Natural killer cell (primary cell): ENCODE results near the gene RNF114. TPM values are rescaled to one million over a fixed set of nuclear protein-coding genes. Genes with fewer than 3 reads are reported as not detected.
A peak's percentile ranks its signal among the peaks of the same experiment; 100 is the strongest.
"Not testable (repeated sequence)": the region's sequence is repeated elsewhere in the genome, so short reads cannot be mapped to it uniquely, and the experiment has no call there.

Source experiments
- ATAC-seq, 3 donors: fragments of 150-1000 bp in 2 of 3; fragments of 200-7000 bp in 1 of 3; cut with Tn5 transposase; 1 replicate in 1 of 3; 2 replicates in 2 of 3; pipeline ENCODE4 v1.10.0; 2021; ENCODE audit warnings: mild to moderate bottlenecking in 2 of 3, moderate library complexity in 2 of 3
- DNase-seq, 2 donors: peaks; one replicate each; pipeline versions ENCODE4 v3.0.0 to v3.0.0-alpha.2; 2013 to 2021; ENCODE audit warnings: mixed read lengths in 1 of 2
- H3K27ac ChIP-seq: one replicate; pipeline ENCODE4 v1.5.1; 2013; ENCODE audit warnings: mild to moderate bottlenecking, low read length
- H3K27me3 ChIP-seq: one replicate; pipeline ENCODE4 v1.6.1; 2013; ENCODE audit warnings: low read length; ENCODE audit not compliant: control insufficient read depth, insufficient read depth
- H3K36me3 ChIP-seq: one replicate; pipeline ENCODE4 v1.6.1; 2013; ENCODE audit warnings: low read length; ENCODE audit not compliant: control insufficient read depth, insufficient read depth
- H3K4me1 ChIP-seq: one replicate; pipeline ENCODE4 v1.6.1; 2013; ENCODE audit warnings: low read length; ENCODE audit not compliant: control insufficient read depth, insufficient read depth
- H3K4me3 ChIP-seq: one replicate; pipeline ENCODE4 v1.5.1; 2013; ENCODE audit warnings: low read length
- H3K9me3 ChIP-seq: one replicate; pipeline ENCODE4 v1.6.1; 2013; ENCODE audit warnings: low read length; ENCODE audit not compliant: control insufficient read depth, insufficient read depth
- H3K27ac Mint-ChIP-seq, 2 donors: one replicate each; pipeline ENCODE4 v1.8.0; 2022; ENCODE audit warnings: mild to moderate bottlenecking in 2 of 2, mixed read lengths in 2 of 2, moderate library complexity in 1 of 2
- H3K27me3 Mint-ChIP-seq, 2 donors: one replicate each; pipeline ENCODE4 v1.8.0; 2022; ENCODE audit warnings: low read depth in 2 of 2, mixed read lengths in 2 of 2
- H3K36me3 Mint-ChIP-seq: one replicate; pipeline ENCODE4 v1.8.0; 2022; ENCODE audit warnings: mixed read lengths
- H3K4me1 Mint-ChIP-seq, 2 donors: one replicate each; pipeline ENCODE4 v1.8.0; 2022; ENCODE audit warnings: mixed read lengths in 2 of 2
- H3K4me3 Mint-ChIP-seq: one replicate; pipeline ENCODE4 v1.8.0; 2022; ENCODE audit warnings: mild to moderate bottlenecking, moderate library complexity, mixed read lengths
- H3K9me3 Mint-ChIP-seq, 2 donors: one replicate each; pipeline ENCODE4 v1.8.0; 2022; ENCODE audit warnings: mixed read lengths in 2 of 2
- WGBS: methylation state at CpG from one replicate; pipeline ENCODE4 v1.1.7; 2013; ENCODE audit warnings: missing lambda C conversion rate; ENCODE audit not compliant: insufficient coverage; 5-methylcytosine and 5-hydroxymethylcytosine counted together
- intact Hi-C: fragments of 100-400 bp; cut with micrococcal nuclease; formaldehyde crosslinking; loops from one replicate; pipeline ENCODE4 v1.14.2; 2022
- total RNA-seq, 4 donors: library from RNA; stranded (reverse); fragments of 120-200 nt in 1 of 4; gene quantifications; one replicate each; pipeline versions ENCODE4 v1.2.3 to v1.2.4, GENCODE V29; 2013 to 2022
- TF ChIP-seq, protein P1 (sequence below): fragments of 200-600 bp; IDR thresholded peaks from one replicate; pipeline ENCODE4 v1.8.0; 2022; ENCODE audit warnings: antibody characterized with exemption

The RNF114 gene
- total RNA-seq, 3 donors from 2014 or later (not counting 1 experiment from before 2014, with no cell fraction given), result 92.3 to 108 (median 100) TPM

- Histone ChIP-seq H3K9me3 (no peaks in the 10 kb centered on the region), H3K27me3 (no peaks in the 10 kb centered on the region), H3K4me3 (no peak overlapping the region), H3K27ac (no peak overlapping the region), H3K4me1 (no peaks in the 10 kb centered on the region), H3K36me3 (peaks cover 63% of the 10 kb centered on the region)
- no peak overlapping the region for H3K4me3 Mint-ChIP-seq
- H3K9me3 Mint-ChIP-seq, result no peaks in the 10 kb centered on the region
- H3K4me1 Mint-ChIP-seq, result peaks cover 13 to 17% of the 10 kb centered on the region in 2 donors
- intact Hi-C loops, result no loop called here
- TF ChIP-seq, protein P1, sequence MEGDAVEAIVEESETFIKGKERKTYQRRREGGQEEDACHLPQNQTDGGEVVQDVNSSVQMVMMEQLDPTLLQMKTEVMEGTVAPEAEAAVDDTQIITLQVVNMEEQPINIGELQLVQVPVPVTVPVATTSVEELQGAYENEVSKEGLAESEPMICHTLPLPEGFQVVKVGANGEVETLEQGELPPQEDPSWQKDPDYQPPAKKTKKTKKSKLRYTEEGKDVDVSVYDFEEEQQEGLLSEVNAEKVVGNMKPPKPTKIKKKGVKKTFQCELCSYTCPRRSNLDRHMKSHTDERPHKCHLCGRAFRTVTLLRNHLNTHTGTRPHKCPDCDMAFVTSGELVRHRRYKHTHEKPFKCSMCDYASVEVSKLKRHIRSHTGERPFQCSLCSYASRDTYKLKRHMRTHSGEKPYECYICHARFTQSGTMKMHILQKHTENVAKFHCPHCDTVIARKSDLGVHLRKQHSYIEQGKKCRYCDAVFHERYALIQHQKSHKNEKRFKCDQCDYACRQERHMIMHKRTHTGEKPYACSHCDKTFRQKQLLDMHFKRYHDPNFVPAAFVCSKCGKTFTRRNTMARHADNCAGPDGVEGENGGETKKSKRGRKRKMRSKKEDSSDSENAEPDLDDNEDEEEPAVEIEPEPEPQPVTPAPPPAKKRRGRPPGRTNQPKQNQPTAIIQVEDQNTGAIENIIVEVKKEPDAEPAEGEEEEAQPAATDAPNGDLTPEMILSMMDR, result no peak
- ATAC-seq (no peak), DNase-seq (no peak)
- no peaks in the 10 kb centered on the region for H3K27me3 Mint-ChIP-seq
- no peak overlapping the region for H3K27ac Mint-ChIP-seq
- 95% methylated on average over 3 of the region's 3 CpGs for WGBS
- peaks cover 9% of the 10 kb centered on the region for H3K36me3 Mint-ChIP-seq
Observed at GRCh38 chr20:49948178-49948577, 12.0 kb downstream of the RNF114 start.

GRCh38 chr20:49948809-49949507 is 12.8 kb downstream of the RNF114 start:
- no peak for DNase-seq
- Mint-ChIP-seq H3K27ac (no peak overlapping the region), H3K36me3 (peaks cover 9% of the 10 kb centered on the region), H3K4me1 (peaks cover 12 to 16% of the 10 kb centered on the region in 2 donors), H3K9me3 (no peaks in the 10 kb centered on the region), H3K4me3 (no peak overlapping the region), H3K27me3 (no peaks in the 10 kb centered on the region)
- ATAC-seq, result no peak
- Histone ChIP-seq H3K4me1 (no peaks in the 10 kb centered on the region), H3K36me3 (peaks cover 67% of the 10 kb centered on the region), H3K4me3 (no peak overlapping the region), H3K27ac (no peak overlapping the region), H3K27me3 (no peaks in the 10 kb centered on the region), H3K9me3 (no peaks in the 10 kb centered on the region)
- WGBS, result 94% methylated on average over 11 of the region's 11 CpGs
- TF ChIP-seq, protein P1, result no peak
- intact Hi-C loops, result no loop called here

- intact Hi-C loops, result no loop called here
- H3K9me3 Mint-ChIP-seq, result no peaks in the 10 kb centered on the region
- no peaks in the 10 kb centered on the region for H3K27me3 ChIP-seq
- no peak overlapping the region for H3K27ac ChIP-seq
- peaks cover 68% of the 10 kb centered on the region for H3K36me3 ChIP-seq
- no peaks in the 10 kb centered on the region for H3K4me1 ChIP-seq
- TF ChIP-seq, protein P1, result no peak
- H3K4me1 Mint-ChIP-seq, result peaks cover 0 to 5% of the 10 kb centered on the region in 2 donors
- ATAC-seq (no peak), DNase-seq (no peak)
- no peaks in the 10 kb centered on the region for H3K9me3 ChIP-seq
- H3K4me3 ChIP-seq, result no peak overlapping the region
- WGBS, result 94% methylated on average over 4 of the region's 4 CpGs
- no peak overlapping the region for H3K4me3 Mint-ChIP-seq
- peak overlapping the region in 1 of 2 donors; percentile 32 for H3K27ac Mint-ChIP-seq
- H3K36me3 Mint-ChIP-seq, result peaks cover 9% of the 10 kb centered on the region
- H3K27me3 Mint-ChIP-seq, result no peaks in the 10 kb centered on the region
Observed at GRCh38 chr20:49951151-49951550, 15.0 kb downstream of the RNF114 start.

- no peak overlapping the region for H3K27ac ChIP-seq
- Mint-ChIP-seq H3K9me3 (no peaks in the 10 kb centered on the region), H3K27ac (no peak overlapping the region), H3K36me3 (peaks cover 9% of the 10 kb centered on the region), H3K4me1 (no peaks in the 10 kb centered on the region), H3K27me3 (no peaks in the 10 kb centered on the region), H3K4me3 (no peak overlapping the region)
- H3K36me3 ChIP-seq, result peaks cover 48% of the 10 kb centered on the region
- no peaks in the 10 kb centered on the region for H3K4me1 ChIP-seq
- DNase-seq (no peak), ATAC-seq (no peak)
- TF ChIP-seq, protein P1, result no peak
- intact Hi-C loops, result no loop called here
- 98% methylated on average over 3 of the region's 3 CpGs for whole genome bisulfite sequencing
- no peaks in the 10 kb centered on the region for H3K27me3 ChIP-seq
- no peak overlapping the region for H3K4me3 ChIP-seq
- no peaks in the 10 kb centered on the region for H3K9me3 ChIP-seq
Observed at GRCh38 chr20:49955167-49955566, 19.0 kb downstream of the RNF114 start.

DNA sequence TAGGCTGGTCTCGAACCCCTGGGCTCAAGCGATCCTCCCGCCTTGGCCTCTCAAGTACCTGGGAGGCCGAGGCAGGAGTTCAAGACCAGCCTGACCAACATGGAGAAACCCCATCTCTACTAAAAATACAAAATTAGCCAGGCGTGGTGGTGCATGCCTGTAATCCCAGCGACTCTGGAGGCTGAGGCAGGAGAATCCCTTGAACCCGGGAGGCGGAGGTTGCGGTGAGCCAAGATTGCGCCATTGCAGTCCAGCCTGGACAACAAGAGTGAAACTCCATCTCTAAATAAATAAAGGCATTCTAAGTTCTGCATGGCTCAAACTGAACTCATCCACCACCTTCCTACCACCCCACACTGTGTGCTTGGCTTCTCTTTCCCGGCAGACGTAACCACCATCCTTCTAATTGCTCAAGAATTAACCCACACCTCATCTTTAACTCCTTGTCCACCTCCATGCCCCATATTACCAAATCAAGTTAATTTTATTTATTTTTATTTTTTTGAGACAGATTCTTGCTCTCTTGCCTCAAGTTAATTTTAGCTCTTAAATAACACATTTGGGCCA is 19.7 kb downstream of the RNF114 start:
- H3K4me1 ChIP-seq, H3K36me3 Mint-ChIP-seq, H3K27ac Mint-ChIP-seq, H3K4me3 Mint-ChIP-seq, H3K27me3 Mint-ChIP-seq, intact Hi-C loops, H3K4me1 Mint-ChIP-seq, H3K9me3 Mint-ChIP-seq, H3K27me3 ChIP-seq, H3K27ac ChIP-seq, H3K9me3 ChIP-seq, DNase-seq, H3K4me3 ChIP-seq, ATAC-seq: not testable (repeated sequence)
- peaks cover 42% of the 10 kb centered on the region for H3K36me3 ChIP-seq
- 95% methylated on average over 12 of the region's 12 CpGs for WGBS
